ENCODE data around the gene NDUFAF7.

Gene NDUFAF7, protein sequence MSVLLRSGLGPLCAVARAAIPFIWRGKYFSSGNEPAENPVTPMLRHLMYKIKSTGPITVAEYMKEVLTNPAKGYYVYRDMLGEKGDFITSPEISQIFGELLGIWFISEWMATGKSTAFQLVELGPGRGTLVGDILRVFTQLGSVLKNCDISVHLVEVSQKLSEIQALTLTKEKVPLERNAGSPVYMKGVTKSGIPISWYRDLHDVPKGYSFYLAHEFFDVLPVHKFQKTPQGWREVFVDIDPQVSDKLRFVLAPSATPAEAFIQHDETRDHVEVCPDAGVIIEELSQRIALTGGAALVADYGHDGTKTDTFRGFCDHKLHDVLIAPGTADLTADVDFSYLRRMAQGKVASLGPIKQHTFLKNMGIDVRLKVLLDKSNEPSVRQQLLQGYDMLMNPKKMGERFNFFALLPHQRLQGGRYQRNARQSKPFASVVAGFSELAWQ

DNA sequence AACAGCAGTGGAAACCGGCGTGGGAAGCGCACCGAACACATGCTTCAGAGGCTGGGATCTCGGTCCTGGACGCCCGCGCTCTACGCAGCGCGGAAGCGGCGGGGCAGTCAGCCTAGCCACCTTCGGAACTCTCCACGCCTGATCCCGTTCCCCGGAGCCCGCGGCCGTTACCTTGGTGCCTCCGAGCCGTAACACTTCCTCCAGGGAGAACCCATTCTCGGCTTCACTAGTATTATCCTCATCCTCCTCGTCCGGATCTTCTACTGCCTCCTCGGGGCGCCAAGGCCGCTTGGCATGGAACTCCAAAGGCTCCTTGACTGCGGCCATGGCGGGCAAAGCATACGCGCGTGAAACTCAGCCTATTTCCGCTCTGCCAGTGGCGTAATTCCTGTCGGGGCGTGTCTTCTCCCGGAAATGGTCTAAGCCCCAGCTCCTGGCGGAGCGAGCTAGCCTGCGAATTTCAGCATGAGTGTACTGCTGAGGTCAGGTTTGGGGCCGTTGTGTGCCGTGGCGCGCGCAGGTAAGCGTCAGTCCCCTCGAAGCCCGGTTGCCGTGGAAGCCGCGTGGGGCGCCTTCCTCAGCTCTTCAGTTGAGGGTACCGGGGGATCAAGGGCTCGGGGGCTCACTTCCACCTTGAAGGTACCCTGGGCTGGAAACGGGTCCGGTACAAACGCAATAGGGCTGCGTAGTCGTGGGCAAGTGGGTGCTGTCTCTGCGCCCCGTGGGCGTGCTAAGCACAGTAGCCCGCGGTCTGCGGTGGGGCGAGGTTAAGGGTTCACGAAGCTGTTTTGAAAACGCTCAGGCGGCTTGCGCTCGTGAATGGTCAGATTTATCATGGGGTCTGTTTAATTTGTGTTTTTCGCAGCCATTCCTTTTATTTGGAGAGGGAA is at the start of gene NDUFAF7, which contains the start of gene CEBPZ:
TSS of gene NDUFAF7 (plus strand) at position 418 of the 890 bp plus-strand sequence. CDS start at position 466, 48 bp downstream.
TSS of gene CEBPZ (minus strand) at position 356 of the 890 bp plus-strand sequence. CDS start at position 327, 29 bp downstream.
- TF ChIP-seq GATA2 (IDR thresholded peaks at IDR 0.05; ENCODE audit: low read depth, low read length), result no peak

DNA sequence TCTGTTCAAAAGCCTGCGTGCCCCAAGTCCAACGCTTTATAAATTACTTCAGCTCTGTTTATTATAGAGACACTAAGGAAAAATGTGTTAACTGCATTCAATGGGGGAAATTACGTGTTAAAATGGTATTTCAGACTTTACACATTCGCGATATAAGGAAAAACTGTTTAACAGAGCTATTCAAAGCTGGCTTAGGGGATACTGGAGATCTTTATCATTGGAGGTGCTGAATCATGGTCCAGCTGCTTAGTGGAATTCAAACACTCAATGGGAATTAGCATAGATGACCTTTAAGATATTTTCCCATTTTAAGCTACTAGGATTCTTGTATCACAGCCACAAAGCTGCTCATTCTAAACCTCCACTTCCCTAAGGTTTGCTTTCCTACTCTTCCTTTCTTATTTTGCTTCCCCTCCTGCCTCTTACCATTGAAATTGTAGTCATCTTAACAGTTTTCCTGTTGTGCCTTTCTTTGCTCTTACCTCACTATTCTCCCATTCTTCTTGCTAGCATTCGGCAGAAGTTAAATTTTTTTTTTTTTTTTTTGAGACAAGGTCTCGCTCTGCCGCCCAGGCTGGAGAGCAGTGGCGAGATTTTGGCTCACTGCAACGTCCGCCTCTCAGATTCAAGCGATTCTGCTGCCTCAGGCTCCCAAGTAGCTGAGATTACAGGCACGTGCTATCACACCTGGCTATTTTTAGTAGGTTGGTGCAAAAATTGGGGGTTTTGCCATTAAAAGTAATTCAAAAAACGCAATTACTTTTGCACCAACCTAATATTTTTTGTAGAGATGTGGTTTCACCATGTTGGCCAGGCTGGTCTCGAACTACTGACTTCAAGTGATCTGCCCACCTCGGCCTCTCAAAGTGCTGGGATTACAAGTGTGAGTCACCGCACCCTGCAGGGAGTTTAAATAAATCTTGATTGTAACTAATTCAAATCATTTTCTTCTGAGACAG is 49.5 kb upstream of the NDUFAF7 start:
- peak; percentile 69; the same call in 1 of the 2 replicates for TF ChIP-seq GATA3 (IDR thresholded peaks at IDR 0.05; ENCODE audit: low read depth, low read length)
- TF ChIP-seq GATA2 (IDR thresholded peaks at IDR 0.05; ENCODE audit: low read depth, low read length), result peak; percentile 68; the same call in 1 of the 2 replicates

DNA sequence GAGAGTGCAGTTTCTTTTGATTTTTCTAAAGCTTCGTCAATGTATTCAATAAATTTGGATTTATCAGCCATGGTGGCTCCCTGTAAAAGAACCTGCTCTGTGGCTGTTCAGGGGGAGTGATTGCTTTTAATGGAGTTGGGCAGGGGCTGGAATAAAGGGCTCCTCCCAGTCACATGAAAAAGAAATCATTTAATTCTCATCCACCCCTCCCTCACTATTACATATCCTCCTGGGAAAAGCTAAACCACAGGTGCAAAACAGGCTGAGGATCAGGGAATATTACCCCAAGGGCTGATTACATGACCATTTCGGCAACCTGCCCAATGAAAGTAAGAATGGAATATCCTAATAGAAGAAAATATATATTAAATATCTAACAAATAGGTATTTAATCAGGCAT is 42.9 kb upstream of the NDUFAF7 start, which contains the start of gene SULT6B1:
TSS of gene SULT6B1 (minus strand) at position 101 of the 400 bp plus-strand sequence. CDS start at position 71, 30 bp downstream.
- TF ChIP-seq GATA3 (IDR thresholded peaks at IDR 0.05; ENCODE audit: low read depth, low read length), result no peak

DNA sequence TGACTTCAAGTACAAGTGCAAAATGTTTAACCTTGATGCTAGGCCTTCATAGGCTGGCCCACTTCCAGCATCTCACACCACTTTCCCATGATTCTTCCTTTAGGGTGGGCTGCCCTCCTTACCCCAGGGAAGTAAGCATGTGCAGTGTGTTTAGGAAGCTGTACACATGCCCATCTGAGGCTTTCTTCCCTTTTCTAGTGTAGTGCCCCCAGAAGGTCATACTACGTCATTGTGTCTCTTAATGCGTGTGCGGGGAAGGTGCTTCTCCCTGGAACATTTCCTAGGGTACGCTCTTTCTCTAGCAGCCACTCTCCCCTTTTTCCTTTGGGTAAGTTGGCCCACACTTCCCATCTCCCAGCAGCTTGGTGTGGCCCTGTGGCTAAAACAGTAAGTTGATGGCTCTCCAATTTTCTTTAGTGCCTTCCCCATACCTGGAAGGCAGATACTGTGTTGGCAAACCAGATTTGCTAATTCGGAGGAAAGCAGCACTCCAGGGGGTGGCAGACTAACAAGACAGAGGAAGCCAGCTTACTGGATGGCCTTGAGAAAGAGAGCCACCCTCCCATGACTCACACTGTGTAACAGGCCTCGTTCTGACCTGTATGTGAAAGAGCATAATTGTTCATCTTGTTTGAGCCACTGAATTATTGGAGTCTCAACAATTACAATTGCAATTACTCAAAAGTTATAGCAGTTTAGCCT is 41.9 kb upstream of the NDUFAF7 start:
- TF ChIP-seq GATA2 (IDR thresholded peaks at IDR 0.05; ENCODE audit: low read depth, low read length) (no peak), GATA3 (IDR thresholded peaks at IDR 0.05; ENCODE audit: low read depth, low read length) (no peak)

DNA sequence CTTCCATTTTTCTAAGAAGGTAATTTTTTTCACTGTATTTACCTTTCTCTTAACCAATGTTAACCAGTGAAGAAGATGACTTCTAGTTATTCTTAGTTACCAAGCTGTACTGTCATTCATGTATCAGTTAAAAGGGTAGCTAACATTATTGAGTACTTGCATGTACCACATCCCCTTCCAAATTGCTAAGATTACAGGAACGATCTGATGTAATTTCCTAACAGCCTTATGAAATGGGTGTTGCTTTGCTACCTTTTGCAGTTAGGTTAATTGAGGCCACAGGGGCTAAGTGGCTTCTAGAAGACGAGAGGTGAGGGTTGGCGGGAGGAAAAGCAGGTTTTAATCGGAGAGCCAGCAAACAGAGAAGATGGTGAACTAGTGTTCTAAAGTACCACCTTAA is 41.2 kb upstream of the NDUFAF7 start:
- TF ChIP-seq GATA3 (IDR thresholded peaks at IDR 0.05; ENCODE audit: low read depth, low read length) (no peak), GATA2 (IDR thresholded peaks at IDR 0.05; ENCODE audit: low read depth, low read length) (no peak)

DNA sequence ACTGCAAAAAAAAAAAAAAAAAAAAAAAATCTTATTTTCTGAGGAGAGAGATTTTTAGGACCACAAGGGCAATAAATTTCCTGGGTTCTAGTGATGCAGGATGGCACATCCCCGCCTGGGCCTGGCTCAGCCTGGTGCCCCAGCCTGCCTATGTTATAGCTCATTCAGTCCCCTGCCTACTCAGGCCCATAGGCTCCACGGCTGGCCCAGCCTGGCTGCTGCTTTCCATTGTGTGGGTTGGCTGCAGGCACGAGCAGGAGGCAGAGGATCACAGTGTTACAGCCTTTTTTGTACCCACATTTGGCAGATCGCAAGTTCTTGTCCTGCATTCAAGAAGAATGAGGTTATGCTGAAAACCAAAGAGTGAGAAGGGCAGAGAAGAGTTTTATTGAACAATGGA is 40.2 kb upstream of the NDUFAF7 start:
- TF ChIP-seq GATA3 (IDR thresholded peaks at IDR 0.05; ENCODE audit: low read depth, low read length) (no peak), GATA2 (IDR thresholded peaks at IDR 0.05; ENCODE audit: low read depth, low read length) (no peak)

DNA sequence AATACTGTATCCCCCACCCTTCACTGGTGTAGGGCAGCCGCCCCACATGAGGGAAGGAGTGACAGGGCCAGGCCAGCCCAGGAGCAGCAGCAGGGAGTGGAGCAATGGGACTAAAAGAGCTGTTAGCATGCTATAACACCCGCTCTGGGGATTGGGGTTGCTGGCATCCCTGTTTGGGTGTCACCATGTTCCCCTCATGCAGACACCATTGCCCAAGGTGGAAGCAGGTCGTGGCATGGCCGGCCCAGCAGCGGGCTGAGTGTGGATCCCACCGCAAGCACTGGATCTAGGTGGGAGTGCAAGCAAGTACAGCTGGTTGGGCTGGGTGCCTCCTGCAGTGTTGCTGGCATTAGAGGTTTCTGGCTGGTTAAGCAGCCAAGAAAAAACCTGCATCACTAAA is 39.7 kb upstream of the NDUFAF7 start:
- TF ChIP-seq GATA3 (IDR thresholded peaks at IDR 0.05; ENCODE audit: low read depth, low read length) (no peak), GATA2 (IDR thresholded peaks at IDR 0.05; ENCODE audit: low read depth, low read length) (no peak)

DNA sequence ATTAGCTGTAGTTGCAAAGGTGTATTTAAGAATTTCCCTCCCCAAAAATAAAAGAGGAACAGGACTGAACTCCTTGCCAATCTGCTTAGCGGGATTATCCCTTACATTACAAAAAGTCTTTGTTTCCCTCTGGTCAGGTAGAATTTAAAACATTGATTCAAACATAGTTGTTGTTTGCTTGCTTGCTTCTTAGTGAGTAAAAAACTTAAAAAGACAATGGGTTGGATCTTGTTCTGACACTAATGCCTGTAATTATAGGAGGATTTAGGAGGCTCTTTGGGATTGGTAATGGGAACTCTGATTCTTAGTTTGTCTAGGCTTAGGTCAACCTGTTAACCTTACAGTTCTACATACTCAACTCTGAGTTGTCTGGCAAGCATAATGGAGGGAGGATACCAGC is 38.9 kb upstream of the NDUFAF7 start:
- TF ChIP-seq GATA2 (IDR thresholded peaks at IDR 0.05; ENCODE audit: low read depth, low read length) (no peak), GATA3 (IDR thresholded peaks at IDR 0.05; ENCODE audit: low read depth, low read length) (no peak)

DNA sequence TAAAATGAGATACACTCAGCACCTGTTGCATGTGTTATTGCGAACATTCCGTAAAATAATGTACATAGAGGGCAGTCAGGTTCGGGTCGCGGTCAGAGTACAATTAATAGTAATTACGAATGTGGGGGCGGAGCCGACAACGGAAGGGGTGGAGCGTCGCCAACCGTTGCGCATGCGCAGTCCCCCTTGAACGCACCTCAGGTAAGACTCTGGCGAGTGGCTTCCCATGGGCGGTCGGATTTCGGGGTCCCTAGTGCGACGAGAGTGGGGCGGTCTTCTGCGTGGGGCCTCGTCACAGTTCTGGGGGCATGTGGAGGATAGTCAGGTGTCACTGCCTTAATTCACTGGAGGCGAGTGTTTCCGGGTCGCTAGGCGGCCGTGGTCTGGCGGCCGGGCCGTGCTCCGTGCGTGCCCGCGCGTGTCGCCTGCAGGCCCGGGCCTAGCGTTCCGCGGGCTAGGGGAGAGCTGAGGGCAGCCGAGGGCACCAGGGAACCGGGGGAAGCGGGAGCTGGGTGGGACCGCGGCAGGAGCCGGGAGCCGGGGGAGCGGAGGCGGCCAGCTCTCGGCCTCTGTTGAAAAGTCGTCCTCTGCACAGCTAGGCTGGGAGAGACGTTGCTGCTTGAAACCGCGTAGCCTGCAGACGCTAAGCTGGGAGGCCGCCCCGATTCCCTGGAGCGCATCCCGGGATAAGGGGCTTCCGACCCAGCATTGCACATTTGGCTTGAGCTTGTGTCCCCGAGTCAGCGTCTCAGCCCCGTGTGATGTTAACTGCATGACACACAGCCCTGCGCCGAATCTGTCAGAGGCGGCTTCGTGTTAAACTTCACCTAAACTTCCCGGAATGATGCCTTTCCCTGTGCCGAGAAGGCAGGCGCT is 34.9 kb upstream of the NDUFAF7 start, which contains the start of gene CEBPZOS:
TSS of gene CEBPZOS (plus strand) at position 177 of the 876 bp plus-strand sequence. CDS start 3,209 bp downstream, outside the sequence.
- TF ChIP-seq GATA3 (IDR thresholded peaks at IDR 0.05; ENCODE audit: low read depth, low read length), result no peak
- TF ChIP-seq GATA2 (IDR thresholded peaks at IDR 0.05; ENCODE audit: low read depth, low read length), result no peak

DNA sequence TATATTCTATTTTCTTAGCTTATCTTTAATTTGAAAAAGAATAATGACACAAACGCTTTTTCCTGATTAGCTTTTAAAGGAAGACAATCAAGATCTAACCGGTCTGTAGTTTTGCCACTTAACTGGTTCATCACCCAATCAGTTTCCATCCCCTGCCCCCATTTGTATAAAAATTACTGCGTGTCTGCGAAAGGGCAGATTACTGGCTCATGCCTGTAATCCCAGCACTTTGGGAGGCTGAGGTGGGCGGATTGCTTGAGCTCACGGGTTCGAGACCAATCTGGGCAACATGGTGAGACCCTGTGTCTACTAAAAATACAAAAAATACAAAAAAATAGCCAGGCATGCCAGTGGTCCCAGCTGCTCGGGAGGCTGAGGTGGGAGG is 32.8 kb upstream of the NDUFAF7 start:
- no peak for TF ChIP-seq GATA2 (IDR thresholded peaks at IDR 0.05; ENCODE audit: low read depth, low read length)
- no peak for TF ChIP-seq GATA3 (IDR thresholded peaks at IDR 0.05; ENCODE audit: low read depth, low read length)

DNA sequence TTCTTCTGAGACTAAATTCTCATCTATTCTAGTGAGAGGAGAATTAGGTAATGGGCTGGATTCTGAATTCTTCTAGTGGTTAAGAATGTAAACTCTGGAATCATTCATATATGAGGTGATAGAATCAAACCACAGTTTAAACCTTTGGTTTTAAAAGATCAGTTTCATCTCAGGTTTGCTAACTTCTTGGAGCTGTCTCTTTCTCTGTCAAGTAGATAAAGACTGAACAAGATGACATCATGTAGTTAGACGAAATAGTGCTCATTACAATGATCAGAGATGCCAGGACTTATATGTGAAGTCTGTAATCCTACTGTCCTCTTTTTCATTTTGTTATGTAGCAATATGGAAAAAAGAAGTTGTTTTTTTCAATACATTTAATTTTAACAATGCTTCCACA is 30.2 kb upstream of the NDUFAF7 start:
- TF ChIP-seq GATA3 (IDR thresholded peaks at IDR 0.05; ENCODE audit: low read depth, low read length) (no peak), GATA2 (IDR thresholded peaks at IDR 0.05; ENCODE audit: low read depth, low read length) (no peak)

DNA sequence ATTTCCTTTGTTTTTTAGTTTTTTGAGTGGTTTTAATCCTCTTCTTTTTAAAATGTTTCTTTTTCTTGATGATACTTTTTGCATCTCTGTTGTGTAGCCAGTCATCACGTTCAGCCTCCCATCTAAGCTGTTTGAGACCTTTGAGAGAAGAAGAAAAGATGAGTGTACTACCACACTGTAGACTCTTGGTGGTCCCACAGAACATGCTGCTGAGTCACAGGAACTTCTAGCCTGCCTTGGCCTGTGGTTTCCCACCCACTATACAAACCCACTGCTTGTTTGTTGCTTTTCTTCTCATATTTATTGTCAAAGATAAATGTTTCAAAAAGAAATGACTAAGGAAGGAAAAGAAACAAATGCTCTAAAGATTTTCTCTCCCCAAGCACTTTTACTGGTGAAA is 29.7 kb upstream of the NDUFAF7 start:
- no peak for TF ChIP-seq GATA3 (IDR thresholded peaks at IDR 0.05; ENCODE audit: low read depth, low read length)
- no peak for TF ChIP-seq GATA2 (IDR thresholded peaks at IDR 0.05; ENCODE audit: low read depth, low read length)
